Heart left ventricle (tissue), 16 donors: Measurements from ENCODE around the gene KCNH1. TPM values are rescaled to one million over a fixed set of nuclear protein-coding genes. Genes with fewer than 3 reads are reported as not detected.

ENCODE experiments used
- ATAC-seq, 4 donors: fragments of 200-7000 bp; cut with Tn5 transposase; one replicate each; pipeline ENCODE4 v1.9.1; 2020 to 2022; ENCODE audit warnings: moderate library complexity in 4 of 4, mild to moderate bottlenecking in 3 of 4, moderate number of reproducible peaks in 1 of 4
- DNase-seq, 5 donors: peaks; one replicate each; pipeline ENCODE4 v3.0.0-alpha.2; 2020
- H3K27ac ChIP-seq, 12 donors: fragments of 200-600 bp; sonication (generic) in 4 of 12; one replicate each; pipeline versions ENCODE4 v1.5.0 to v1.8.0; 2016 to 2022; ENCODE audit warnings: mild to moderate bottlenecking in 2 of 12
- H3K27me3 ChIP-seq, 9 donors: fragments of 200-600 bp; sonication (generic) in 2 of 9; one replicate each; pipeline versions ENCODE4 v1.5.1 to v1.8.0; 2016 to 2022; ENCODE audit warnings: mild to moderate bottlenecking in 3 of 9
- H3K36me3 ChIP-seq, 9 donors: fragments of 200-600 bp; sonication (generic) in 2 of 9; one replicate each; pipeline versions ENCODE4 v1.5.0 to v1.8.0; 2018 to 2022; ENCODE audit warnings: mild to moderate bottlenecking in 2 of 9
- H3K4me1 ChIP-seq, 12 donors: fragments of 200-600 bp; sonication (generic) in 4 of 12; one replicate each; pipeline versions ENCODE4 v1.5.0 to v1.8.0; 2016 to 2022; ENCODE audit warnings: mild to moderate bottlenecking in 3 of 12
- H3K4me3 ChIP-seq, 12 donors: fragments of 200-600 bp; sonication (generic) in 4 of 12; one replicate each; pipeline versions ENCODE4 v1.5.0 to v1.8.0; 2017 to 2022; ENCODE audit warnings: mild to moderate bottlenecking in 9 of 12, moderate library complexity in 4 of 12
- H3K9me3 ChIP-seq, 12 donors: fragments of 200-600 bp; sonication (generic) in 4 of 12; one replicate each; pipeline versions ENCODE4 v1.5.0 to v1.8.0; 2016 to 2022; ENCODE audit warnings: mild to moderate bottlenecking in 1 of 12
- CTCF ChIP-seq, 12 donors: fragments of 200-600 bp; sonication (generic) in 4 of 12; IDR thresholded peaks; one replicate each; pipeline versions ENCODE4 v1.5.0 to v1.8.0; 2018 to 2022; ENCODE audit warnings: antibody characterized with exemption in 12 of 12, mild to moderate bottlenecking in 5 of 12
- POLR2A ChIP-seq, 2 donors: fragments of 450-650 bp; IDR thresholded peaks; one replicate each; pipeline ENCODE4 v1.6.1; 2017; ENCODE audit warnings: antibody characterized with exemption in 2 of 2, mild to moderate bottlenecking in 2 of 2, moderate library complexity in 2 of 2
- WGBS, 4 donors: extraction: QIAGEN DNeasy Blood & Tissue Kit in 2 of 4; methylation state at CpG; one replicate each; pipeline versions ENCODE4 v1.1.5 to v1.1.7; 2013 to 2018; 5-methylcytosine and 5-hydroxymethylcytosine counted together
- intact Hi-C, 10 donors: fragments of 100-400 bp; cut with DNase I; formaldehyde crosslinking; loops; one replicate each; pipeline versions ENCODE4 v1.11.1 to v1.14.2; 2022
- polyA plus RNA-seq, 2 donors: library from polyadenylated mRNA; stranded (reverse); fragments of 200-250 nt; gene quantifications; one replicate each; pipeline ENCODE4 v1.2.3, GENCODE V29; 2013
- total RNA-seq, 9 donors: library from RNA; depleted of rRNA in 2 of 9; stranded (reverse); fragments of >200 nt in 2 of 9; fragmentation: NEBNext Ultra II Directional in 3 of 9; extraction: Animal tissue kit (Norgen Biotek cat#: 25700) in 3 of 9; gene quantifications; one replicate each; pipeline versions ENCODE4 v1.1.0 to v1.2.4, GENCODE V29; 2016 to 2023
- donor health status: ischemic (EF 13 %, LVEDD 7.1; RV severe dilation, severe dysfunction).
- donor health status: healthy with polysubstance abuse.
- donor health status: DM: no; HTN: yes; CAD: no.
- donor health status: DM: no; HTN: no; CAD: no.
- donor health status: ischemic (EF 25% LVEDD 6.9; RV normal size, moderate dysfunction).
- donor health status: ischemic (EF 25% LVEDD 5.7; RV mildly dilated, moderate dysfunction).
- donor health status: healthy.
- donor health status: DM: yes; HTN: yes; CAD: no.
- donor health status: ischemic (EF 35%, LVEDD 5.7; RV mildly dilated, moderate dysfunction).
- donor health status: nonischemic (EF 11% LVEDD 7.7; RV severe dilation, severe dysfunction).
- donor health status: DM: yes; HTN: yes; CAD: no.
- donor health status: PGD.
- donor health status: ischemic (EF 29% LVEDD 5.4; RV normal size, mild dysfunction).
- donor health status: nonischemic (EF 23%, LVEDD 6.1; RV moderate dilation, normal function).

The KCNH1 gene
- total and polyA plus RNA-seq, 11 donors = 0.03 TPM; not detected in 10

- Histone ChIP-seq H3K4me1 (no peaks in the 10 kb centered on the region), H3K27ac (no peak overlapping the region), H3K36me3 (no peaks in the 10 kb centered on the region), H3K9me3 (no peaks in the 10 kb centered on the region), H3K4me3 (no peak overlapping the region), H3K27me3 (no peaks in the 10 kb centered on the region)
- intact Hi-C loops = no loop called here
- TF ChIP-seq CTCF (IDR thresholded peaks at IDR 0.05) = no peak
- TF ChIP-seq POLR2A (IDR thresholded peaks at IDR 0.05) = no peak
- 80 to 91% (median 84%) methylated on average over 4 of the region's 4 CpGs for WGBS, 4 donors
- DNase-seq = no peak
- ATAC-seq = no peak
Observed at GRCh38 chr1:210916548-210916947, 217.4 kb downstream of the KCNH1 start.

GRCh38 chr1:210915890-210916507 lies 217.9 kb downstream of the KCNH1 start:
- WGBS, 4 donors = 70 to 78% (median 74%) methylated on average over 6 of the region's 6 CpGs
- intact Hi-C loops = no loop called here
- Histone ChIP-seq H3K36me3 (no peaks in the 10 kb centered on the region), H3K27ac (no peak overlapping the region), H3K4me3 (no peak overlapping the region), H3K4me1 (no peaks in the 10 kb centered on the region), H3K27me3 (no peaks in the 10 kb centered on the region), H3K9me3 (no peaks in the 10 kb centered on the region)
- ATAC-seq (no peak), DNase-seq (no peak)
- TF ChIP-seq POLR2A (IDR thresholded peaks at IDR 0.05) (no peak), CTCF (IDR thresholded peaks at IDR 0.05) (no peak)

GRCh38 chr1:210912752-210913151 lies 221.2 kb downstream of the KCNH1 start:
- Histone ChIP-seq H3K4me1 (no peaks in the 10 kb centered on the region), H3K27ac (no peak overlapping the region), H3K27me3 (no peaks in the 10 kb centered on the region), H3K36me3 (no peaks in the 10 kb centered on the region), H3K4me3 (no peak overlapping the region), H3K9me3 (no peaks in the 10 kb centered on the region)
- no peak for TF ChIP-seq CTCF (IDR thresholded peaks at IDR 0.05)
- no peak for TF ChIP-seq POLR2A (IDR thresholded peaks at IDR 0.05)
- ATAC-seq (no peak), DNase-seq (no peak)
- intact Hi-C loops = no loop called here
- 71 to 84% (median 77%) methylated on average over 2 of the region's 2 CpGs for WGBS, 4 donors

DNA sequence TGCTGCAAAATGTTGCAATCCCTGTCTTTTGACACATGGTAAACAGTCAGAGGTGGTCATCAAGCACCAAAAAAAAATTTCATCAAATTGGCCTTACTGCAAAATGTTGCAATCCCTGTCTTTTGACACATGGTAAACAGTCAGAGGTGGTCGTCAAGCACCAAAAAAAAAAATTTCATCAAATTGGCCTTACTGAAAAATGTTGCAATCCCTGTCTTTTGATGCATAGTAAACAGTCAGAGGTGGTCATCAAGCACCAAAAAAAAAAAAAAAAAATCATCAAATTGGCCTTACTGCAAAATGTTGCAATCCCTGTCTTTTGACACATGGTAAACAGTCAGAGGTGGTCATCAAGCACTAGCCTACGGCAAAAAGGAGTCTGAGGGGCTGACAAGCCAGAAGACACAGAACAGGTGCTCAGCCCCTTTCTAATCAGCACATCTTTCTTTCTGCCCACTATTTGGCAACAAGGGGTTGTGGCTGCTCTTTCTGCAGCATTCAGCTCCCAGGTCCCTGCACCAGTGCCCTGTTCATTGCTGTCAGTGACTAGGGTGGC lies 223.8 kb downstream of the KCNH1 start:
- peaks cover 0 to 17% (median 5%) of the 10 kb centered on the region in 12 donors for H3K4me1 ChIP-seq
- no peak overlapping the region for H3K4me3 ChIP-seq
- no peaks in the 10 kb centered on the region for H3K9me3 ChIP-seq
- H3K27me3 ChIP-seq = peaks cover 0 to 3% (median 0%) of the 10 kb centered on the region in 9 donors
- 49 to 62% (median 61%) methylated on average over 2 of the region's 2 CpGs for WGBS, 4 donors
- H3K36me3 ChIP-seq = no peaks in the 10 kb centered on the region
- no peak overlapping the region for H3K27ac ChIP-seq
- no peak for ATAC-seq
- no peak for TF ChIP-seq CTCF (IDR thresholded peaks at IDR 0.05)
- no peak for TF ChIP-seq POLR2A (IDR thresholded peaks at IDR 0.05)
- intact Hi-C loops = no loop called here
- DNase-seq = no peak
